SU-DHL-6 (cell line): ENCODE data around the gene CCND1.

Source experiments
- H2AFZ ChIP-seq: fragments of 200-600 bp; sonication (generic); 2 replicates; pipeline ENCODE4 v1.6.1; 2014; ENCODE audit warnings: low read depth, mild to moderate bottlenecking, moderate library complexity, mixed read lengths, antibody characterized with exemption, low read length; ENCODE audit not compliant: severe bottlenecking
- H3F3A ChIP-seq: fragments of 200-600 bp; shearing (Covaris generic); 2 replicates; pipeline ENCODE4 v1.6.0; 2016; ENCODE audit warnings: antibody characterized with exemption, mild to moderate bottlenecking; ENCODE audit not compliant: insufficient read depth
- H3K27ac ChIP-seq: fragments of 200-600 bp; sonication (generic); 2 replicates; pipeline ENCODE4 v1.5.1; 2016; ENCODE audit warnings: low read depth, mild to moderate bottlenecking, low read length, moderate library complexity, mixed read lengths
- H3K27me3 ChIP-seq: fragments of 200-600 bp; sonication (generic), shearing (Covaris generic); 2 replicates; pipeline ENCODE4 v1.6.0; 2014; ENCODE audit warnings: mild to moderate bottlenecking, low read length
- H3K36me3 ChIP-seq: fragments of 200-600 bp; sonication (generic); 2 replicates; pipeline ENCODE4 v1.6.1; 2014; ENCODE audit warnings: mild to moderate bottlenecking, low read length, mixed read lengths
- H3K4me2 ChIP-seq: fragments of 300-600, 200-600 bp; shearing (Covaris generic), sonication (generic); 2 replicates; pipeline ENCODE4 v1.6.0; 2014; ENCODE audit warnings: low read length, low read depth, mild to moderate bottlenecking; ENCODE audit not compliant: poor library complexity, severe bottlenecking
- H3K4me3 ChIP-seq: fragments of 200-600 bp; sonication (generic); 2 replicates; pipeline ENCODE4 v1.5.1; 2014; ENCODE audit warnings: antibody characterized with exemption, low read length, mild to moderate bottlenecking, mixed read lengths; ENCODE audit not compliant: insufficient read depth, poor library complexity, severe bottlenecking
- H3K79me2 ChIP-seq: fragments of 200-600 bp; sonication (generic); 2 replicates; pipeline ENCODE4 v1.6.1; 2014; ENCODE audit warnings: mild to moderate bottlenecking, low read length, moderate library complexity; ENCODE audit not compliant: insufficient read depth
- H3K9ac ChIP-seq: fragments of 200-600 bp; sonication (generic); 2 replicates; pipeline ENCODE4 v1.7.0; 2014; ENCODE audit warnings: mild to moderate bottlenecking, low read length
- H3K9me2 ChIP-seq: fragments of 200-600 bp; sonication (generic); replicated peaks from 2 replicates; pipeline ENCODE4 v1.6.1; 2014; ENCODE audit warnings: low read length; ENCODE audit not compliant: insufficient read depth
- H3K9me3 ChIP-seq: fragments of 200-600 bp; sonication (generic); 2 replicates; pipeline ENCODE4 v1.6.1; 2014; ENCODE audit warnings: low read length, mixed read lengths; ENCODE audit not compliant: insufficient read depth
- H4K20me1 ChIP-seq: fragments of 200-600 bp; sonication (generic); 2 replicates; pipeline ENCODE4 v1.6.1; 2014; ENCODE audit warnings: low read depth, mild to moderate bottlenecking, antibody characterized with exemption, low read length, moderate library complexity, mixed read lengths
- EZH2phosphoT487 ChIP-seq: fragments of 200-600 bp; sonication (generic), shearing (Covaris generic); conservative IDR thresholded peaks from 2 replicates; pipeline ENCODE4 v1.6.1; 2018; ENCODE audit warnings: mild to moderate bottlenecking, antibody characterized with exemption, low read length, moderate library complexity, mixed read lengths
- TF ChIP-seq, protein P1 (sequence below): fragments of 200-600 bp; sonication (generic); IDR thresholded peaks from one replicate; pipeline ENCODE4 v1.5.1; 2017; ENCODE audit warnings: antibody characterized with exemption, mild to moderate bottlenecking, low read length, moderate library complexity; ENCODE audit not compliant: insufficient read depth, poor library complexity, severe bottlenecking

Gene CCND1

GRCh38 chr11:69609351-69609750, 31.6 kb upstream of the CCND1 start:
- Histone ChIP-seq H3F3A (no peaks in the 10 kb centered on the region), H3K27me3 (no peaks in the 10 kb centered on the region), H2AFZ (no peak overlapping the region), H3K4me3 (no peak overlapping the region), H3K9ac (no peak overlapping the region), H3K27ac (no peak overlapping the region), H3K9me3 (no peaks in the 10 kb centered on the region), H3K36me3 (no peaks in the 10 kb centered on the region), H3K79me2 (no peaks in the 10 kb centered on the region), H3K4me2 (no peak overlapping the region), H3K9me2 (no peaks in the 10 kb centered on the region), H4K20me1 (no peaks in the 10 kb centered on the region)
- no peak for TF ChIP-seq EZH2phosphoT487
- TF ChIP-seq, protein P1, sequence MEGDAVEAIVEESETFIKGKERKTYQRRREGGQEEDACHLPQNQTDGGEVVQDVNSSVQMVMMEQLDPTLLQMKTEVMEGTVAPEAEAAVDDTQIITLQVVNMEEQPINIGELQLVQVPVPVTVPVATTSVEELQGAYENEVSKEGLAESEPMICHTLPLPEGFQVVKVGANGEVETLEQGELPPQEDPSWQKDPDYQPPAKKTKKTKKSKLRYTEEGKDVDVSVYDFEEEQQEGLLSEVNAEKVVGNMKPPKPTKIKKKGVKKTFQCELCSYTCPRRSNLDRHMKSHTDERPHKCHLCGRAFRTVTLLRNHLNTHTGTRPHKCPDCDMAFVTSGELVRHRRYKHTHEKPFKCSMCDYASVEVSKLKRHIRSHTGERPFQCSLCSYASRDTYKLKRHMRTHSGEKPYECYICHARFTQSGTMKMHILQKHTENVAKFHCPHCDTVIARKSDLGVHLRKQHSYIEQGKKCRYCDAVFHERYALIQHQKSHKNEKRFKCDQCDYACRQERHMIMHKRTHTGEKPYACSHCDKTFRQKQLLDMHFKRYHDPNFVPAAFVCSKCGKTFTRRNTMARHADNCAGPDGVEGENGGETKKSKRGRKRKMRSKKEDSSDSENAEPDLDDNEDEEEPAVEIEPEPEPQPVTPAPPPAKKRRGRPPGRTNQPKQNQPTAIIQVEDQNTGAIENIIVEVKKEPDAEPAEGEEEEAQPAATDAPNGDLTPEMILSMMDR, result no peak

DNA sequence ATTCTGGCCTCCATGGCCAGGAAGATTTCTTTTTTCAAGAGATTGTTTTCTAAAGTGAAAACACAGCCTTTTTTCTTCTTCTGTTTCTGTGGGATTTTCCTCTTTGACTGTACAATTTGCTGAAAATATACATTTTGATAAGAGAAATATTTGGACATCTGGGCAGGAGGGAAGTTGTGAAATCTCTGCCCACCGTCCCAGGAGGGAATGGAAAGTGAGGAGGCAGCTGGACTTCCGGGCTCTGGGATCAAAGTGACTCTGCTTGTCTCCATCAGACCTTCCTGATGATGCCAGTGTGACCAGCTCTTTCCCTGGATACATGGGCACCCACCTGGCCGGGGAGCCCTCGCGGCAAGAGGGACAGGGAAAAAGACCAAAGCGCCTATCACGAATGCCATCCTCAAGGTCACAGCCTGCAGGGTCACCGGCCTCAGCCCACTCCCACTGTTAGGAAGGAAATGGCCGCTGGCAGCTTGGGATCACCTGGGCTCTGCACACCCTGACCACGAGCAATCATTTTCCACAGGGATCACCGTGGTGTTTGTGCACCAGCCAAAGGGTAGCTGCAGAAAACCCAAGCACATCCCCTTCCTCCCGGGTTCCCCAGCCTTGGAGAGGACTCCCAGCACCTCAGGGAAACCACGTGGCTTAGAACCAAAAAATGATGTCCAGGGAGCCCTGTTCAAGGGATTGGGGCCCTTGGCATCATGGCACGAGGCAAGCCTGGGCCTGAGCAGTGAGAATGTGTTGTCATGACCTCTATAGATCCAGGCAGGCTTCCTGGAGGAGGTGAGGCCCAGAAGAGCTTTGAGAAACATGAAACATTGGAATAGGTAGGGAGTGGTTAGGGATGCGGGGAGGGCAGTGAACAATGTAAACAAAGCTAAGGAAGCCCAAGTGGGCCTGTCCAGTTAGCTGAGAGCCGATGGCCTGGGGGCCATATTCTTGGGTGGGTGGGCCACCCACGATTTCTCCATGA, 29.1 kb upstream of the CCND1 start:
- Histone ChIP-seq H3F3A (no peaks in the 10 kb centered on the region), H3K9ac (no peak overlapping the region), H3K9me3 (no peaks in the 10 kb centered on the region), H3K4me2 (no peak overlapping the region), H3K27me3 (no peaks in the 10 kb centered on the region), H3K9me2 (no peaks in the 10 kb centered on the region), H3K27ac (no peak overlapping the region), H4K20me1 (no peaks in the 10 kb centered on the region), H3K36me3 (no peaks in the 10 kb centered on the region), H2AFZ (no peak overlapping the region), H3K4me3 (no peak overlapping the region), H3K79me2 (no peaks in the 10 kb centered on the region)
- TF ChIP-seq, protein P1, result no peak
- TF ChIP-seq EZH2phosphoT487, result no peak

GRCh38 chr11:69613594-69613993, 27.4 kb upstream of the CCND1 start:
- Histone ChIP-seq H3K9me2 (no peaks in the 10 kb centered on the region), H3K27ac (no peak overlapping the region), H3K9me3 (no peaks in the 10 kb centered on the region), H3K36me3 (no peaks in the 10 kb centered on the region), H3K9ac (no peak overlapping the region), H2AFZ (no peak overlapping the region), H3F3A (no peaks in the 10 kb centered on the region), H3K79me2 (no peaks in the 10 kb centered on the region), H3K4me2 (no peak overlapping the region), H3K27me3 (no peaks in the 10 kb centered on the region), H4K20me1 (no peaks in the 10 kb centered on the region), H3K4me3 (no peak overlapping the region)
- TF ChIP-seq EZH2phosphoT487, result no peak
- TF ChIP-seq, protein P1, result no peak
